Pons (tissue), 1 donor: ENCODE data around the gene MS4A10.
A peak's percentile ranks its signal among the peaks of the same experiment; 100 is the strongest.
"Not testable (repeated sequence)": the region's sequence is repeated elsewhere in the genome, so short reads cannot be mapped to it uniquely, and the experiment has no call there.

Experiments
- DNase-seq: peaks from one replicate; pipeline ENCODE4 v3.0.0-alpha.2; 2016; ENCODE audit warnings: low spot score

Gene MS4A10

DNA sequence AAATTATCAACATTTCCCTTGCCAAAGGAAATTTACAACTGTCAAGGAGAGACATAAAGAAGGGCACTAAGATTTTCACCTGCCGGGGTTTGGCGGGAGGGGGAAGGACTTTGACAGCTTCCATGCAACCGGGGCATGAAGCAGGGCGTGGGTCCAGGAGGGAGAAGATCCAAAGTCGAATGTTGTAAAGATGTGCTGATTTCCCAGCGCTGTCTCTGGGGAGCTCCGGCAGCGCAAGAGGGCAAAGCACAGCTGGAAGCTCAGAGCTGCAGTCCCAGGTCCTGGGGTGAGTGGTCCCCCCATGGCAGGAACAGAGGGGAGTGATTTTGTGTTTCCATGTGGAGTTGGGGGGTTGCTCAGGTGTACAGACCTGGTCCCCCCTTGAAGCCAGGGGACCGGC lies at the start of gene MS4A10:
Gene MS4A10, plus strand, starts transcription at position 198 of the 400 bp plus-strand sequence. CDS start 5,003 bp downstream, outside the sequence.
- no peak for DNase-seq

DNA sequence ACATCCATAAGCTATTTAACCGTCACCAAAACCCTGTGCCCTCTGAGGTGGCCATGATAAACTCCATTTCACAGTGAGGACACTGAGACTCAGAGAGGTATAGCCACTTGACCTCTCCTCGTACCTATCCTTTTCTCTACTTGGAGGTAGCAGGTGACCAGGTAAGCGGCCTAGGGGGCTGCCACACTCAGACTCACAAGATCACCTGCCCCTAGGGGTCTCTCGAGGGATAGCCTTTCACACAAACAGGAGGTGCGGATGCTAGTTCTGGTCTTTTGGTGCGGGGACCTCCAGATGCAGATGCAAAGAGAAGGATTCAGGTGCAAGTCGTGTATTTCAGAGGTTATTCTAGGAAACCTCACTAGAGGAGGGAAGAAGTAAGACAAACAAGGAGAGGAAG lies 46.0 kb upstream of the MS4A10 start:
- no peak for DNase-seq

DNA sequence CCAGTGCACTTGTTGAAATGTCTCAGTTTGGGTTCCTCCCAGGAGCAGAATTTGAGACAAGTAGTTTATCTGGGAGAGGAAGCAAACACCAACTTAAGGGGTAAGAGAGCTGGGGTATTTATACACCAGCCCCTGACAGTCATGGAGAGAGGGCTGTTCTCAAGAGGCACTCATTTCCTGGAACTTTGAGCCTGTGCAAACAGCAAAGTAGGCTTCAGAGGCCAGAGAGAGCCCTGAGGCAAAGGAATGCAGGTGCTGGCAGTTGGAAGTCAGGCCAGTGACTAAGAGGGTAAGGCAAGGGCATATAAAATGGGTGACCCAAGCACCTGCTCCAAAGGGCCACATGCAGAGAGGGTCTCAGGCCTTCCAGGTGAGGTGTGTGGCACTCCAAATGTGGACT lies 44.6 kb upstream of the MS4A10 start:
- DNase-seq = no peak

DNA sequence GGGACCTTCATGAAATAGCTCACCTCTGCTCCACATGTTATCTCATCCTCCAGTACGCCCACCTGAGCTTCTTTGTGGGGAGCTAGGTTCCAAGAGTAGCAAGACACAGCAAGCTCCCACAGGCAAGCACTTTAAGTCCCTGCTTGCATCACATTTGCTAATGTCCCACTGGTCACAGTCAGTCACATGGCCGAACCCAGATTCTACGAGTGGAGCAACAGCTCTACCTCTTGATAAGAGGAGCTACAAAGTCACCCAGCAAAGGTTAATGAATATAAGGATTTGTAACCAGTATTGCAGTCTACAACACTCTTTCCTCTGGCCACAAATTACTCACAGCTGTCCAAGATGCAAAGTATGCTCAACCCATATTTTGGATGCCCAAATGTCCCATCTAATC lies 43.7 kb upstream of the MS4A10 start:
- DNase-seq = no peak

DNA sequence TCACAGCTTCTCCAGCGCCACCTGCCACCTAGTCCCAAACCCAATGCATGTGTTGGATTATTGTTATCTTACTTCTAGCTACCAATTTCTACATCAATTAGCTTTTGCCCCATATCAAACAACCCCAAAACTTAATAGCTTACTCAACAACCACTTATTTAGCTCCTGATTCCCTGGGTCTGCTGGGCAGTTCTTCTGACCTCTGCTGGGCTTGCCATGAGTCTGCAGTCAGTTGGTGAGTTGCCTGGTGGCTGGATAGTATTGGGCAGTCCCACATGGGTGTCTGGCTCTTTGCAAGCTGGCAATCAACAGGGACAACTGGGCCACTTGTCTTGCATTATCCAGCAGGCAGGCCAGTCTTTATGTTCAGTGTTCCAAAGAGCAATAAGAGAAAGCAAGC lies 42.1 kb upstream of the MS4A10 start:
- no peak for DNase-seq

DNA sequence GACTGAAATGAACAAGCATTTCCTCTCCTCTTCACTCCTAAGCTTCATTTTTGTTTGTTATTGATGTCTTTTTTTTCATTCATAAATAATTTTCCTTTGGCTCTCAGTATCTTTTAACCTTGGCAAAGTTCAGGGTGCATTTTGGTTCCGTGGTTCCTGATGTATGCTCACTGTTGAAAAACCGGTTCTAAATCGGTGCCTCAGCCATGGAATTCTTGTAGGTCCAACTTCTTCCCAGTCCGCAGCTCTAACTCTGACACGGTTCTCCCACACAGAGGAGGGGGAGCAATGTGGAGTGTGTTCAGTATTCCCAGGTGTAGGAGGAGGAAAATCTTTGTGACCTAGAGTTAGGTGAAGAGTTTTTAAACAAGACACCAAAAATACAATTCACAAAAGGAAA lies 41.0 kb upstream of the MS4A10 start:
- no peak for DNase-seq

DNA sequence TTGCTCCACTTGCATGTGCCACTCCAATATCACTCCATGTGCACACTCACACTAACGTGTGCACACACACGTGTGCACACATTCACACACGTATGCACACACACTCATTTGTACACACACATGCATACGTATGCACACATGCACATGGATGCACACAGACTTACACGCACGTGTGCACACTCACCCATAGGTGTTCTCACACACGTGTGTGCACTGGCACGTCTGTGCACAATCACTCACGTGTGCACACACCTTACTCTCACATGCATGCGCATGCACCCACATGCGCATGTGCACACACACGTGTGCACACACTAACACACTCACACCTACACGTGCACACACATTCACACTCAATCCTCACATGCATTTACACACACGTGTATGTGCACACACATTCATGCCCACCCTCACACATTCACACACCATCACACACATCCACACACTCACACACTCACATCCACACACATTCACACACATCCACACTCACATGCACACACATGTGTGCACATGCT lies 37.7 kb upstream of the MS4A10 start:
- DNase-seq = no peak

DNA sequence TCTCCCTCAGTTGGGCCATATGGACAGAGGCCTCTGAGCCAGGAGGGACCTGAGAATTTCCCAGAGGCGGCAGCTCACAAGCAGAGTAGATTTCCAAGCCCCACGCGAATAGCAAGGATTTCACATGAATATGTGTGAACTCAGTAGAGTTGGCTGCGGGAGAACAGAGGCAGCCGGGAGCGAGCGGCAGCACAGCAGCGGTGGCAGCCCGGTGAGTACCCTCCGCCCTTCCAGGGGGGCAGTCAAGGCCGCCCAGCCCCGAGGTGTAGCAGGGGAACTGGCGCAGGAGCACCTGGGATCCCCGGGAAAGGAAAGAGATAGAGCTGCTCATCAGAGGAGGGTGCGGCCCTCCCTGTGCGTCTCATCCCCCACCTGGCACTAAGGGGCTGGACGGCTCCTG lies 36.9 kb upstream of the MS4A10 start:
- no peak for DNase-seq

DNA sequence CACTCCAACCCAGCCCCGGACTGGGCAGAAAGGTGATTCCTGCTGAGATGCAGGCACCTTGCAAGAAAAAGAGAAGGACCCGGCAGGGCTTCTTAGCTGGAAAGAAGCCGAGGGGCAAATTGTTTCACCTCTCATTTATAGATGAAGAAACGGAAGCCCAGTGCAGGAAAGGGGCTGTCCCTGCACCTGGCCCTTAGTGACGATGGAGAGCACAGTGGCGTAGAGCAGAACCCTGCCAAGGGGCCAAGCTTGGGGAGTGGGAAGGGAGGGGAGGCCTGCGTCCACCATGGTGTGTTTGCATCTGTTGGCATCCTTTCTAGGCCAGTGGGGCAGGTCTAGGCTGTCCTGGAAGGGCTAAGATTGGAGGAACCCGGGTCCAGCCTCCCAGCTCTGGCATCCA lies 36.3 kb upstream of the MS4A10 start:
- DNase-seq = no peak

GRCh38 chr11:60750911-60751310 lies 34.2 kb upstream of the MS4A10 start:
- no peak for DNase-seq

DNA sequence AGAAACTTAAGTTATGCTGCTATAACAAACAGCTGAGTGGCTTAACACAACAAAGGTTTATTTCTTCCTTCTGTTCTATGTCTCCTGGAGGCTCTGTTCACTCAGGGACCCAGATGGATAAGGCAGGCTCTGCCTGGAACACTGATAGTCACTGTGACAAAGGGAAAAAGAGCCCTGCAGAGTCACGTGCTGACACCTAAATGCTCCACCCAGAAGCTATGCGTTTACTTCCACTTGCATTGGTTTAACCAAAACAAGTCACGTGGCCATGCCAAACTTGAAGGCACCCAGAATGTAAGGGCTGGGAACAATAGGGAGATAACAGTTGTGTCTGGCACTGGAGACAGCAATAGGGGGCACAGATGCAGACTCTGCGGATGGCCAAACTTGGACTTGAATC lies 31.8 kb upstream of the MS4A10 start:
- DNase-seq = no peak

DNA sequence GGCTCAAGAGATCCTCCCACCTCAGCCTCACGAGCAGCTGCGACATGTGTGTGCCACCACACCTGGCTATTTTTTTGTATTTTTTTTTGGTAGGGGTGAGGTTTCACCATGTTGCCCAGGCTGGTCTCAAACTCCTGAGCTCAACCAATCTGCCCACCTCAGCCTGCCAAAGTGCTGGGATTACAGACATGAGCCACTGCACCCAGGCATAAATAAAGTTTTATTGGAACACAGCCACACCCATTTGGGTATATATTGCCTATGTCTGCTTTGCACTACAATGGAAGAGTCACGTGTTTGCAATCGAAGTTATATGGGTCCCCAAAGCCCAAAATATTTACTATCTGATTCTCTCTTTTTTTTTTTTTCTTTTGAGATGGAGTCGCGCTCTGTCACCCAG lies 30.2 kb upstream of the MS4A10 start:
- DNase-seq = no peak

GRCh38 chr11:60756307-60757032 lies 28.7 kb upstream of the MS4A10 start, which contains the start of gene MS4A15:
MS4A15 (plus strand) TSS chr11:60756867; CDS start chr11:60763734, 6,867 bp downstream.
- DNase-seq = no peak

DNA sequence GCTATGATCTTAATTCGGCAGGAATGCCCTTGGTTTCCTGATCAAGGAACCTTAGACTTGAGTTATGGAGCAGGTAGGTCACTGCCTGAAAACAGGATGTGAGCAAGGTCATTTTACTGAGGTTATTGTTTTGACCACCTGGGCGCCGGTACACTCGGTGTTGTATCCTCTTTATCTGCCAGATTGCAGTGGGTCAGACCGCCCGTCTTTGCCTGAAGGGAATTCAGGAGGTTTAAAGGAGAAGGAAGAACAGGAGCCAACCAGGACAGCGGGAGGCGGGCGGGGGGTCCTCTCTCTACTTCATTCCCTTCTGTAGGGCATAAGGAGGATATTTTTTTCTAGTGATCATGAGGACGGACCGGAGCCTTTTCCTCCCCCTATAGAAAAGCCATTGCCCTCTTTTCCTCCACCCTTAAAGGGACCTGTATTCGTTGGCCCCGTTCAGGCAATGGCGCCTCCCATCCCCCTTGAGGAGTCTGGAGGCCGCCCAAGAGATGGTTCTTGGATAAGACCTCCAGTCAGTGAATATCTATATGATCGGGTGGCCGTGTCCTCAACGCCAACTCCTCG lies 27.8 kb upstream of the MS4A10 start:
- DNase-seq = no peak

DNA sequence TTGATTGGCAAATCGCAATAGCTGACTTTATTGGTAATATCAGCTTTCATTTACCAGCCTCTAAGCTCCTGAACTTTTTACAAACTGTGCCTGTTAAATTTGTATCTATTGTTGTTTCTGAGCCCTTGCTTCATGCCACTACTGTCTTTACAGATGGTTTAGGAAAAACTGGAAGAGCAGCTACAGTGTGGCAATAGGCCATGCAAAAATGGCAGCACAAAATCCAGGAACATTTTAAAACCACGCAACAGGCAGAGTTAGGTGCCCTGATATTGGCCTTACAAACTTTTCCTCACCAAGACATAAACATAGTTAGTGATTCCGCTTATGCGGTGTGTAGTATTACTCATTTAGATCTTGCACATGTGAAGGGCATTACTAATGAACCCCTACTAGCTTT lies 26.5 kb upstream of the MS4A10 start:
- DNase-seq = not testable (repeated sequence)

GRCh38 chr11:60759438-60760225 lies 25.5 kb upstream of the MS4A10 start:
- peak; percentile 51 for DNase-seq

GRCh38 chr11:60761436-60762190 lies 23.5 kb upstream of the MS4A10 start:
- DNase-seq = peak; percentile 20

GRCh38 chr11:60762851-60763691 lies 22.1 kb upstream of the MS4A10 start:
- no peak for DNase-seq

DNA sequence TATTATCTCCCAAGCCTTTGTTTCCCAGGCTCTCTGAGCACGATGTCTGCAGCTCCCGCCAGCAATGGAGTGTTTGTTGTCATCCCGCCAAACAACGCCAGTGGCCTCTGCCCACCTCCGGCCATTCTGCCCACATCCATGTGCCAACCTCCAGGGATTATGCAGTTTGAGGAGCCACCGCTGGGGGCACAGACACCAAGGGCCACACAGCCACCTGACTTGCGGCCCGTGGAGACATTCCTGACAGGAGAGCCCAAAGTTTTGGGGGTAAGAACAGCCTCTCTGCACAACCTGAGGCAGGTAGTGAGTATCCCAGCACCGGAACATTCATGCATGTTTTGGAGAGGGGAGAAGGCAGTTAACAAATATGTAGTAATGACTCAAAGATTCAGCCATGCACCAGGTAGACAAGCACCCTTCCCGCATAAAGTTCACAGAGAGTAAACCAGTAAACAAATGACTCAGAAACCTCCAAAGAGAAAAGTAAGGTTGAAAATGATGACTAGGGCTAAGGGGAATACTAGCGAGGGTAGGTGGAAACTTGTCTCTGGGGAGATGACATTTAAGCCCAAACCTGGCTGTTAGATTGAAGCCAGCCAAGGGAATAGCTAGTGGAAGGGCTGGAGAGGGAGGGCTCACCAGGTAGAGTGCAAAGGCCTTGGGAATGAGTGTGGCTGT lies 21.3 kb upstream of the MS4A10 start:
- no peak for DNase-seq

- no peak for DNase-seq
These were observed 20.3 kb upstream of the MS4A10 start for GRCh38 chr11:60764879-60765278.

GRCh38 chr11:60765355-60765754 lies 19.8 kb upstream of the MS4A10 start:
- DNase-seq = no peak
